NCI-H345 treated with DMSO at 0.1 percent for 48 hours (cell line): ENCODE data around the gene RBP7.

ENCODE experiments used
- DNase-seq: peaks from one replicate; lab custom pipeline; 2025; ENCODE audit not compliant: unreplicated experiment; lab: John Stamatoyannopoulos, UW

RBP7 gene

GRCh38 chr1:10064416-10065343, 67.7 kb downstream of the RBP7 start:
- DNase-seq: no peak

- no peak for DNase-seq
These were observed 68.3 kb downstream of the RBP7 start for GRCh38 chr1:10065344-10065685.
